NCI-H1048 (cell line): ENCODE measurements around the gene CENPN.

Experiments
- DNase-seq: peaks from one replicate; lab custom pipeline; 2025; lab: John Stamatoyannopoulos, UW

Gene CENPN

DNA sequence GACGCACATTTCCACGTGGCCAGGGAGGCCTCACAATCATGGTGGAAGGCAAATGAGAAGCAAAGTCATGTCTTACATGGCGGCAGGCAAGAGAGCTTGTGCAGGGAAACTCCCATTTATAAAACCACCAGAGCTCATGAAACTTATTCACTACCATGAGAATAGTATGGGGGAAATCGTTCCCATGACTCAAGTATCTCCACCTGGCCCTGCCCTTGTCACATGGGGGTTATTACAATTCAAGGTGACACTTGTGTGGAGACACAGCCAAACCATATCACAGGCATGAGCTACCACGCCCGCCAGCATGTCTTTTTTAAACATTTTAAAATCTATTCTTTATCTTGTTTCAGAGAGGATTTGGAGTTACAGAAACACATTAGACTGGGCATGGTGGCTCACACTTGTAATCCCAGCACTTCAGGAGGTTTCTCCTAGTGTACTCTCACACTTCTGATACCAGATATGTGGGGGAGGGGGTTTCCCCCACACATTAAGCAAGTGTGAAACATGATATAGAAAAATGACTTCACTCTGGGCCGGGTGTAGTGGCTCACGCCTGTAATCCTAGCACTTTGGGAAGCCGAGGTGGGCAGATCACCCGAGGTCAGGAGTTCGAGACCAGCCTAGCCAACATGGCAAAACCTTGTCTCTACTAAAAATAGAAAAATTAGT is 23.1 kb downstream of the CENPN start:
- DNase-seq: no peak

DNA sequence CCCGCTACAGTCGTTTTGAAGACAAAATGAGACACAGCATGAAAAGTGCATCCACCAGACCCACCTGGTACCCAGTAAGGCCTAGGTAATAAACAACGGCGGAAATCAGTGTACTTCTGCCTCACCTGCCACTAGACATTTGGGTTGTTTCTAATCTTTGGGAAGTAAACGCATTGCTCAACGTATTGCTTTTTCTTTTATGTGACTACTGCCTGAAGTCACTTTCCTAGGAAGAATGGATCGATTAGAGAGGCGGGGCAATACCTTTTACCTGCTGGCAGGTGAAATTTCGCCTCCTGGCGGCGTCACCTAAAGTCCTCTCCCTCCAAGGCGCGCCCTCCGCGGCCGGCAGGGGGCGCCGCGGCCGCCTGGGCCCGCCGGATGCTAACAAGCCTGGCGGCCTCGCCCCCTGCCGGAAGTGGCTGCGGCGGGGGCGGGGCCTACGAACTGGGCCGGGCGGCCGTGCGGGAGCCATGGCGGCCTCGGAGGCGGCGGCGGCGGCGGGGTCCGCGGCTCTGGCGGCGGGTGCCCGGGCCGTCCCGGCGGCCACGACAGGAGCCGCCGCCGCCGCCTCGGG is 28.5 kb downstream of the CENPN start, which contains the start of gene ATMIN:
Gene ATMIN, plus strand, starts transcription at position 445 of the 577 bp plus-strand sequence. Its CDS starts 29 bp downstream, at position 474.
- DNase-seq: no peak

DNA sequence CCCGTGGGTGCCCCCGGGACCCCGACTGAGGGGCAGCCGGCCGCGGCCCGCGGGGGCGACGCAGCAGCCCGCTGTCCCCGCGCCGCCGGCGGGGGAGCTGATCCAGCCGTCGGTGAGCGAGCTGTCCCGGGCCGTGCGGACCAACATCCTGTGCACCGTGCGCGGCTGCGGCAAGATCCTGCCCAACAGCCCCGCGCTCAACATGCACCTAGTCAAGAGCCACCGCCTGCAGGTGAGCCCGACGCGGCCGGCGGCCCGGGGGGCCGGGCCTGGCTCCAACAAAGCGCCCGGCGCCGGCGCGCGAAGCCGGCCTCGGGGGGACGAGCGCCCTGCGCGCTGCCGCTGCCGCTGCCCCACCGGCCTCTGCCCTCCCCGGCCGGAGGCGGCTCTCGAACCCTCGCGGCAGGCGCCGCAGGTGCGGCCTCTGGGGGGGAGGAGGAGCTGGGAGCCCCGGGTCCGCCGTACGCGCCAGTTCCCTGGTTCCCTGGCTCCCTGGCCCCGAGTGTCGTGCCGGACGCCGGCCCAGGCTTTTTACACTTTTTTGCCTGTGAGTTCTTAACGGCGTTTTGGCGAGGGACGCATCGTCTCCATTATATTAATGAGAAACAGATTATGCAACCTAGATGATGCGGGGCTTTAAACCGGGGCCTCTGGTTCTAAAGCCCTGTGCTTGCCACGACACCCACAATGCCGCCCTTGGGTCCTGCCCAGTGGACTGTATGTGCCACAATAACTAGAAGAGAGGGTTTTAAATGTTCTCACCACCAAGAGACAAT is 29.1 kb downstream of the CENPN start:
- no peak for DNase-seq

DNA sequence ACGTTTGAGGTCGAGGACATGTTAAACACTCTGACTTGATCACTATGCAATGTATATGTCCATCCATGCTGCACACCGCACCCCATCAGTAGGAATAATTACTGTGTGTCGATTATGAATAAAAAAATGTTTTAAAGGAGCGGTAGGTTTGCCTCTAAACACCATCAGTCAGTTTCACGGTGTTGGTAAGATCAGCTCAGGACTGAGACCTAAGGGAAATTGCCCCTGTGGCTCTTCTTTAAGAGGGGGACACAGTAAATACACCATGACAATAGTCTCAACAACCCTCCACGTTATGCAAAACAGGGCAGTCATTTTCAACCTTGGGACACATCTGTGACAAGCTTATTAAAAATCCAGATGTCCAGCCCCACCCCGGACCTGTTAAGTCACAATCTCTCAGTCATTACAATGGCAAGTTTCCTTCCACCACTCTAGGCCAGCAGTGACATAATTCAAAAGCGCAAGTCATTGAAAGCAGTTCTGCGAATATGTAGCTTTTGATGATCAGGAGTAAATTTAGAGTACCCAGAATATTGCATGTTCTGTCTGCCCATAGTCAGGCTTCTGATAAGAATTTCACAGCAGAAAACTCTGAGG is 29.8 kb downstream of the CENPN start:
- no peak for DNase-seq

DNA sequence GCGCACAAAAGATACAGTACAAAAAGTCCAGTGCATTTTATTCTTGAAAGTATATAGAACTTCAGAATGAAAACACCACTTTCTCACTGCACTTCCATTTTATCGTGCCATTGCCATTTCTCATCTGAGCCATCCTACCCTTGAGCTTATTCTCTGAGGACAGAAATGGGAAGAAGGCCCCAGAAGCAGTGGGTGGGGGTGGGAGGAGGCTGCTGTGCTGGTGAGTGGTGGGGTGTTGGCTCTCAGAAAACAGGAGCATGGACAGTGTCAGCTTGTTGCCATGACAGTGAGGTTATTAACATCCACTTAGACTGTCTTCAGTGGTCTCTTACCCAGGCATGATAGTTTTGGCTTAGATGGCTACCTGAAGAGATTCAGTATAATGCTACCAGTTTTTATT is 33.1 kb downstream of the CENPN start:
- no peak for DNase-seq

DNA sequence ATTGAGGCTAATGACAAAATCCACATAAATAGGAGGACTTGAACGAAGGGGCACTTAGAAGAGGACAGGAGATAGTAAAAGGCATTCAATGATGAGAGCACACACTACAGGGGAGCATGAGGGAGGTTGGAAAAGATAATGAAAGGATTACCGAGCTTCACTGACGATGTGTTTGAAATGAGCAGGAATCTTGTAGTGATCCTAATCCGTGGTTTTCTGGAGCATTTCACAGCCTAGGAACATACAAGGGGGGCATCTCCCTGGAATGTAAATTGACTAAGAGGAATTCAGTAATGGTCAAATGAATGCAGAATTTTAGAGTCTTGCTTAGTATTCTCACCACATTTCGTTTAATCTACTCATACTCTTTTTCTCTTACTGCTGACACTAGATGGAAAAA is 33.8 kb downstream of the CENPN start:
- no peak for DNase-seq

DNA sequence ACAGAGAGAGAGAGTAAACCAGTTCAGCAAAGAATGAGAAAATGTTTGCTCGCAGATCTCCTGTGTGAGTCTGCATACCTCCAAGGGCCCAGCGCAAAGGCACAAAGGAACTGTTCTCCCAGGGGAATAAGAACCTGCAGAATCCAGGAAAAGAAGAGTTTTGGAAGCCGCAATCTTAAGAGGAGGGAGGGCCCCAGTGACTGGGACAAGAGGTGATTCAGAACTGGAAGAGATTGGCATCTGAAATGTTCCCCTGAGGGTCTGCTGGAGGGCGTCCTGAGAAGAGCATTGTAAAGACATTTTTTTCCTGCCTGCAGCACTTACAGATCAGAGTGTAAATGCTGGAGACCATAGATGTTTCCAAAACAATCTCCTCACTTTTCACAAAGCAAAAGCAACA is 34.7 kb downstream of the CENPN start:
- no peak for DNase-seq

DNA sequence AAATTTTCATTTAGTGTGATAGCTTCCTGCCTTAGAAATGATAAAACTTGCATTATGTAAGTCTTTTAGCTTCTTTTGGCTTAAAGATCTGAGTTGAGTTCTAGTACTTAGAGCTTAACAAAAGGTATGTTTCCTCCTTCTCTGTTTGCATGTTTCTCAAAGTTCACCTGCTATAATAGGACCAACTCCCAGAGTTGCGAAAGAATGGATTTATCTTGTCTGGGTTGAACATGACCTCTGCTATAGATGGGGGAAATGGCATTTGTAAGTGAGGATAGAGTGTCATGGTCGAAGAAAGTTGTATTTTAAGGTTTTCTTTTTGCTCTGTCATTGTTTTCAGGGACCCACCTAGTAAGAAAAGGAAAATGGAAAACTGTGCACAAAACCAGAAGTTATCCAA is 35.8 kb downstream of the CENPN start:
- no peak for DNase-seq

DNA sequence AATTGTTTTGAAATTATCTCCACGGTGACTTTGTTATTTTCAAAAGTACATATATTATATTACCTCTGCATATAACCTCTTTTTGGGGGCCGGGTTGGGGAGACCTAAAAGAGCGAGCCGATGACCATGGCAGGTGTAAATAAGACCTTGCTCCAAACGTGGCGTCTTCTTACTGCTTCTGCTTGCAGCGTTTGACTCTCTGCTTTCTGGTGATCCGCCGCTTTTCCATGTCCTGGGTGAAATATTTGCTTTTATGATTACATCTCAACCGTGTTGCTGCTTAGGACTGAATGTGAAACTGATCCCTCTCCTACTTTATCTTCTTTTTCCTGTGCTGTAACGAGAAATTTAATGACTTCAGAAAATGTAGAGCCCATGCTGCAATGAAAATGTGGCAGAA is 46.7 kb downstream of the CENPN start:
- no peak for DNase-seq

DNA sequence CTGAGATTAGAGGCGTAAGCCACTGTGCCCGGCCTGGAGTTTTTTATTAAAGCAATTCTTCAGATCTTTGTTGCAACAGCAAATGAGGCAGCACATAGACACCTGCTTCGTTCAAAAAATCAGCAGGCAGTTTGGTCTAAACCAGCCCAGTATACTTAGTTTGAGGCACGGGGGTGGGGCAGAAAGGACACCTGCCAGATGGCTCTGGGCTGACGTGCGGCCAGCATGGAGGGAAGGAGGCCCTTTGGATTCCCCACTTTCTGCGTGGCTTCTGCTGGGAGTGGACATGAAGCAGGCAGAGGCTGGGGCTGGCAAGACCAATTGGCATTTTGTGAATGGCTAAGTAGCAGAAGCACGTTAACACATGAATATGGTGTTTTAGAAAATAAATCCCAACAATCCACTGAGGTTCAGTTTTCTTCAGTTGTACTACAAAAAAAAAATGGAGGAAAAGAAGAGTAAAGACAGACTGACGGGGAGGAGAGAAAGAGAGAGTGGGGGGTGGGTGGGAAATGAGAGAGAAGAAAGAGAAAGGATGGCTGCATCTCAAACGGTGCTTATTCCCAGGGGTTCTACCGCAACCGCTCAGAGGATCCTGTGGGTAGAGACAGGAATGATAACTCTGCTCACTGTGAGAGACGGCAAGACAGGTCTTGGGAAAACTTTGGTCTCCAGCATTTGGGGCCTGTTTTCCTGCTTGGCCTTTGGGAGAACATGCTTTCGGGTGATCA is 53.7 kb downstream of the CENPN start:
- no peak for DNase-seq

DNA sequence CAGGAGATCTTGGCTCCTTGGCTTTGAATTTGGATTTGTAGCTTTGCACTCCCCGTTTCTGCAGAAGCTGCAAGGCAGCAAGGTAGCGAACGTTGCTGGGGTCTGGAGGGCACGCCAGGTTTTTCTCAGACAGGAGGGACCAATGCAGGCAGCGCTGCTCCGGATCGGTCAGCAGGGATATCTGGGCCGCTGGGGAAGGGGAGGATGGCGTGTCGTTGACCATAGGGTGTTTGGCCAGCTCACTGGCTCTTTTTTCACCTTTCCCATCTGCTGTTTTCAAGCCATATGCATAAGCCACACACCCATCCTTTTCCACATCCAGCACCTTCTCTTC is 54.3 kb downstream of the CENPN start:
- no peak for DNase-seq

DNA sequence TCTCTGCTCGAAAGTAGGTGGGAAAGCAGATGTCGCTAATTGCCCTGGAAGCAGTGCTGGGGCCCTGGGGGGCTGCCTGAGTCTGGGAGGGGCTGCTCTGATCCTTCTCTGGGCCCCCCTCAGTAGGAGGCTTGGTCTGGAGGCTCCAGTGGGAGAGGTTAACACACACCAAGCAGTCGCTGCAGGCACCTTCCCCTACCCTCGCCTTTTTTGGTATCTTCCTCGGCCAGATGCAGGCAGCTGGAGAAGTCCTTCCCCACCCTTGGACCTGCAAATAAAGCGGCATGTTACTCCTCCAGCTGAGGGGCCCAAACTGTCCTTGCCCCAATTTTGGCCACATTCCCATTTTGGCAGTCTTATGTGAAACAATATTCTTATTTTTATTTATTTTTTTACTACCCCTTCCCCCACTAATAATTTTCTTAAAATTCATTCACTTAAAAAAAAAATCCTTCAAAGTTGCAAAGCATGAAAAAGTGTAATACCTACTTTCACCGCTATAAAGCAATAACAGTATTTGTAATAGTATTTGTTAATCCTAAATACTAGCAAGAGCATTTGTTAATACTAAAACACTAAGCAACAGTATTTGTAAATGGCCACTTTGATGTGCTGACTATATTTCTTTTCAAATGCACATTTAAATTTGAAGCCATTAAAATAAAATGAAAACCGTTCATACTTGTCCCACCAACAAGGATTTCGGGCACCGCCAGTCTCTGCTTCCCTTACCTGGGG is 55.0 kb downstream of the CENPN start:
- DNase-seq: no peak

DNA sequence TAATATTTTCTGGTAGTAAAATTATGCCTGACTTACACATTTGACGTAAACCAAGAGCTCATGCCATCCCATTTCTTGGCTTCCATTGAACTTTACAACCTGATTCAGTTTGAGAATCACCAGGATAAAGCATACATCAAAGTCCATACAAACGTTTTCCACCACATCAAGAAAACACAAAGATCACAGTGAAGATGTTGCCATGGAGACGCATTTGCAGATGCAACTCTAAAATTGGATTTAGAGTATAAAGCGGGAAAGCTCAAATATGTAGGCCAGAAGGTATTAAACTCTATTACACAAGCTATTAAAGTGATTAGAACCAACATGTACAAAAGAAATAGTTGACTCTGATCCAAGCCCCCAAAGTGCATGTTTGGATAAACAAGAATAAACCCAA is 59.7 kb downstream of the CENPN start:
- DNase-seq: no peak

DNA sequence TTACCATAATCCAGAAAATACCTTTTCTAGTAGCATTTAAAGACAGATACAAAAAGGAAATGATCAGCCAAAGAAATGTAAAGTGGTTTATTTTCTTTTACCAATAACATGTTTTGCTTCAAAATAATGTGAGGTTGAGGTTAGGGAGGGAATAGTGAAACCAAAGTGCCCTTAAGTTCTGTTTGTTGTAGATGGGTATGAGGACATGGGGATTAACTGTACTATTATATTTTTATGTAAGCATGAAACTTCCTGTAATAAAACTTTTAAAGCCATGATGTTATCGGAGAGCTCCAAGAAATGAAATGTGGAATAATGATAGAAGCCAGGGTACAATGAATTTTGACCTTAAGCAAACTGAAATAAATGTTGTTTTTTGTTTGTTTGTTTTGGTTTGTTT is 60.2 kb downstream of the CENPN start:
- no peak for DNase-seq

DNA sequence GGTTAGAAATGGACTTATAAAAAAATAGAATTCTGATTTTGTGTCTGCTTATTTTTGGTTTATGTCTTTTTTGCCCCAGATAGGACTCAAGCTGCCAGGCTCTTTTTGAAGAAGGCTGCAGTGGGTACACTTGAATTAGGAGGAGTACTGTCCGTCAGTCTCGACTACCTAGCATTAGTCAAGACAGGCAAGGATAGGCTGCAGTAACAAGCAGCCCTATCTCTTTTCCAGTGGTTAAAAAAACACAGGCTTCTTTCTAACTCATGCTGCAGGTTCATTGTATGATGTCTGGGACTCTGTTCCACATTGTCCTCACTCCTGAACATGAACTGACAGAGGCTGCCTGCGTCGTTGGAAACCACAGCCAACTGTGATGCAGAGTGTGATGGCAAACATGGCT is 62.0 kb downstream of the CENPN start:
- DNase-seq: no peak

DNA sequence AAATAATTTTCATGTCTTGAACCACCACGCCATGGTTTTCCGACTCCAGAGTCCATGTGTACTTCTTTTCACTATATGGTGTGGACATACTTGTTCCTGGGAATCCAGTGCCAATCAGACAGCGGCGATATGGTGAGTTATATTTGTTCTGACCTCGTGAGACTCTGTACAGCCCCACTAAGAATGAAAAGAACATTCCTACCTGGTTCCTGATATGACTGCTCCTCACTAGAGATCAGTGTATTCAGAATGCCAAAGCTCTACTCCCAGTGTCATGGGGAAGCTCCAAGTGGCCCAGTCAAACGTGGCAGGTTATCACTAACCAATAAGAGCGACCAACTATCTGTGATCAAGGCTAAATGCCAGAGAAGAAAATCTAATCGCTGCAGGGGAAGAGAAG is 64.0 kb downstream of the CENPN start:
- DNase-seq: no peak

DNA sequence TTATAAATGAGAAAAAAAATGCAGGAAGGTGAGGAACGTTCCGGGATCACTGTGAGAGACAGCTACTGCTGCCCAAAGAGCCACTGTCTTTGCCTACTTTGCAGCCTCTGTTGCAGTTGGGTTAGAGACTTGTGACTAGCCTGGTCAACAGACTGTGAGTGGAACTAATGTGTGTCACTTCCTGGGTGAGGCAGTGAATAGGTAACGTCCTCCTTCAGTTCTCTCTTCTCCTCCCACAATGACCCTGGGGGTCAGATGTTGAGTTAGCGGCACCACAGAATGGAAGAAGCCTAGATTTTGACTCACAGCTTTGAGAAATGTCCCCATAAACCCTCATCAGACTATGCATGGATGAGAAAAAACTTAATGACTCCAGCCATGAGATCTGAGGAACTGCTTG is 64.8 kb downstream of the CENPN start:
- DNase-seq: no peak

DNA sequence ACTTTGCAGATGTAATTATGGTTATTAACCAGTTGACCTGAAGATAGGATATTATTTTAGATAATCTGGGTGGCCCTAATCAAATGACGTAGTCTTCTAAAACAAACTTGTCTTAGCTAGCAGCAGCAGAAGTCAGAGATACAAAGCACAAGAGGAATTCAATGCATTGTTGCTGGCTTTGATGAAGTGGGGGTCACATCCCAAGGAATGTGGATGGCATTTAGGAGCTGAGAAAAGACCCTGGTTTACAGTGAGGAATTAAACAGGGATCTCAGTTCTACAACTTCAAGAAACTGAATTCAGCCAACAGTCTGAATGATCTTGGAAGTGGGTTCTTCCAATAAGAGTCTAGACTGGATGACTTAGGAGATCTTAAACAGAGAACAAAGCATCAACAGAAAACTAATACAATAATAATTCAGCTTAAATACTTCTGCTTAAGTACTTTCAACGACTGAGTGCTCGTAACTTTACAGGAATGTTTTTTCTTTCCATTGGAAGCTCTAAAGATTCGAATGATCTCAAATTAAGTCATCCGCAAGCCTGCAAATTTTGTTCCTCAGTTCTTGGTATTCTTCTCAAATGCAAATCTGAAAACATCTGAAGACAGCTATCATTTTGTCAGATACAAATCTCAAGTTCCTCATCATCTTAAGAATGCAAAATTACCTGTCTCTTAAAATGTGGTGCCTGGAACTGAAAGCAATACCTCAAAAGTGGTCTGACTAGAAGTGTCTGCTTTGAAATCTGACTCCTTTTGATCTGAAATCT is 66.7 kb downstream of the CENPN start:
- DNase-seq: no peak

DNA sequence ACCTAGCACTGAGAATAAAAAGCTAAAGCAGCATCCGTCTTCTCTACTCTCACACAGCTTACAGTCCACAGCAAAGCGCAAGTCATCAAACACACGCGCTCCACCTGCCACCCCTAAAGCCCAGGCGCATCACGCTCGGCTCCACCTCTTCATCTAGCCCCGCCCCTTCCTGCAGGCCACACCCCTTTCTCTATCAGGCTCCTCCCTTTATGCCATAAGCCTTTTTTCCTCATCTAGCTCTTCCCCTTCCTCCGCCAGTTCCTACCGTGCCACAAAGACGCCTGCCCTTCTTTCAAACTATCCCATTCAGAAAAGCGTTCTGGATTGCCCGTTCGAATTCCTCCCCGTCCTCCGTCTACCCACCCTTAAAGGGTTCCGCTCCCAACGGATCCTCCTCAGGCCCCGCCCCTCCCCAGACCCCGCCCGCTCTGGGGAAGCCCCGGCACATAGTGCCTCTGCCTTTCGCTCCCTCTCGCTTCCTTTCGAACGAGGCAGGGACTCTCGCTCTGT is 69.6 kb downstream of the CENPN start:
- DNase-seq: peak; percentile 31

DNA sequence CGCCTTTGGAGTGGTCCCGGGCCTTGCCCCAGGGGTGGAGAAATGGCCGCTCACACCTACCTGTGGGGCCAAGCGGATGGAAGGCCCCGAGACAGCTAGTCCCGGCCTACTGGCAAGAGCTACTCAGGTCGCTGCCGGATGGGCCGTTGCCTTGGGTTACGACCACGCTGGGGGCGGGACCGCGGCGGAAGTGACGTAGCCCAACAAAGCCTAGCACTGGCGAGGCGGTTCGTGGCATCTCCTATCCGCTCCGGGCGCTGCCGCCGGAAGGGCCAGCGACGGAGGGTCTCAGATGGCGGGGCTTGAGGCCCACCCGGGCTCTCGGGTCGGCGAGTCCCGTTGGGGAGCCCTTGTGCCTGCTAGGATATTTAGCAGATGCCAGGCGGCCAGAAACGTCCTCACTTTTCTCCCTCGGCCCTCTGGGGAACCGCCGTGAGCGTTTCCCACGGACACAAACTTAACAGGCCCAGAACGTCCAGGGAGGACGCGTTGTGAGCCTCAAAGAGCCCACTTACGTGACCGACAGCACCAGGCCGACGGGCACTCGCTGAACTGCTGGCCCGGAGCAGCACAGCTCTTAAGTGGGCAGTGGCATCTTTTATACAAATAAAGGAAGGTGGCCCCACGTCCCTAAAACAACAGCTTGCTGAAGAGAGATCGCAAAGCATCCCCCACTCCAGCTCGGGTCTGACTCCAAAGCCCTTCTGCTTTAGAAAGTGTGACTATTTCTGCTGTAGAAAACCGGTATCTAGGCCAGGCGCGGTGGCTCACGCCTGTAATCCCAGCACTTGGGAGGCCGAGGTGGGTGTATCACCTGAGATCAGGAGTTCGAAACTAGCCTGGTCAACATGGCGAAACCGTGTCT is 70.3 kb downstream of the CENPN start, which contains the start of gene C16orf46:
Gene C16orf46, minus strand, starts transcription at position 163 of the 865 bp plus-strand sequence. CDS start 13,283 bp downstream, outside the sequence.
- peak; percentile 24 for DNase-seq
